ENCODE data around the gene ATF6. TPM values are rescaled to one million over a fixed set of nuclear protein-coding genes. Genes with fewer than 3 reads are reported as not detected.

The ATF6 gene
- total RNA-seq, 2 experiments from 2014 or later, result 10.2 to 13.9 TPM

GRCh38 chr1:161944381-161944780, 178.3 kb downstream of the ATF6 start:
- no peak overlapping the region for H2AFZ ChIP-seq (ENCODE audit: low read length)
- no TSS peak for BruUV-seq (replicated peaks)
- H4K20me1 ChIP-seq (ENCODE audit: insufficient read depth, low read length), result no peaks in the 10 kb centered on the region
- DNase-seq (ENCODE audit: low spot score), result no peak
- H3K4me2 ChIP-seq (ENCODE audit: low read length), result no peak overlapping the region
- ChIA-PET CTCF (ENCODE audit: unreplicated experiment) (no interaction called here), POLR2A (interaction anchor here (1.0 kb wide), 1 partner anchor 17 kb away, joined by 3 read pairs; no protein-coding TSS in a partner anchor)
- TF ChIP-seq CTCF (conservative IDR thresholded peaks at IDR 0.05; ENCODE audit: low read length) (no peak), EZH2phosphoT487 (IDR thresholded peaks at IDR 0.05; ENCODE audit: borderline replicate concordance, low read depth, low read length) (no peak)
- H3K9me3 ChIP-seq (ENCODE audit: low read length), result no peaks in the 10 kb centered on the region
- intact Hi-C loops (cut with micrococcal nuclease; ENCODE audit: unreplicated experiment), result no loop called here
- H3K4me1 ChIP-seq (ENCODE audit: insufficient read depth, low read length, poor library complexity, severe bottlenecking), result no peaks in the 10 kb centered on the region
- no peaks in the 10 kb centered on the region for H3K36me3 ChIP-seq (ENCODE audit: insufficient read depth, low read length)
- H3K4me3 ChIP-seq (ENCODE audit: low read depth, low read length, poor library complexity, severe bottlenecking), result no peak overlapping the region
- no peak overlapping the region for H3K27ac ChIP-seq (ENCODE audit: low read depth, low read length, poor library complexity, severe bottlenecking)
- no peaks in the 10 kb centered on the region for H3K79me2 ChIP-seq (ENCODE audit: insufficient read depth, low read depth, low read length)
- H3K9me2 ChIP-seq (ENCODE audit: insufficient read depth, low read length), result no peaks in the 10 kb centered on the region

DNA sequence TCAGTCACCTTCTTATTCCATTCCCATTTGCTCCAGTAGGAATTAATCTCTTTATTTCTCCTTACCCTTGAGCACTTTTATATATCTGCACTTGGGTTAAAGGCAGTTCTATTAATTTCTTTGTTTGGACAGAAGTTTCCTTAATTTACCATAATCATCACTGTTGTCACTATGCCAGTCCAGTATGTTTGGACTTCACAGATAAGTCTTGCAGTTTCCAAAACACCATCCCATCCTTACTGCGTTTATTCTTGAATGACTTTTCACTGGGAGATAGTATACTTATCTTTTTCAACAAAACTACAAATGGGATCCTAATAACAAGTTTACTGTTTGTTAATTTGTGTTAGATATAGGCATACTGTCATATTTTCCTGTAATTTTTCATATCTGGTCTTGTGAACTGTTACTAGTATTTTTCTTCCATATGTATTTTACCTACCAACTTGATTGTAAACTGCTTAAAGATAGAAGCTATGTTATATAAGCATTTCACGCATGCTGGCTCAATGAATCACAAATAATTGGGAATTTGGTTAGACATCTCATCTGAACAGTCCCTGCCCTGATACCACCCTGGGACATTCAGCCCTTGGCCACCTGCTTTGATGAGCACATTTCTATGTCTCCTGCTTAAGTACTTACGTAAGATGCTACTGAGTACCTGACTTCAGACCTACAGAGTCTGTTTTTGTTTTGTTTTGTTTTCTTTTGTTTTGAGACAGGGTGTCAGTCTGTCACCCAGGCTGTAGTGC, 179.4 kb downstream of the ATF6 start:
- Histone ChIP-seq H3K9me2 (ENCODE audit: insufficient read depth, low read length) (no peaks in the 10 kb centered on the region), H4K20me1 (ENCODE audit: insufficient read depth, low read length) (no peaks in the 10 kb centered on the region), H3K9me3 (ENCODE audit: low read length) (no peaks in the 10 kb centered on the region), H3K4me1 (ENCODE audit: insufficient read depth, low read length, poor library complexity, severe bottlenecking) (no peaks in the 10 kb centered on the region), H2AFZ (ENCODE audit: low read length) (no peak overlapping the region), H3K36me3 (ENCODE audit: insufficient read depth, low read length) (no peaks in the 10 kb centered on the region), H3K27ac (ENCODE audit: low read depth, low read length, poor library complexity, severe bottlenecking) (no peak overlapping the region), H3K4me3 (ENCODE audit: low read depth, low read length, poor library complexity, severe bottlenecking) (no peak overlapping the region), H3K4me2 (ENCODE audit: low read length) (no peak overlapping the region), H3K79me2 (ENCODE audit: insufficient read depth, low read depth, low read length) (no peaks in the 10 kb centered on the region)
- intact Hi-C loops (cut with micrococcal nuclease; ENCODE audit: unreplicated experiment), result no loop called here
- POLR2A ChIA-PET, result interaction anchor here (1.0 to 1.2 kb wide), 3 partner anchors 10 to 18 kb away, joined by 3 to 4 read pairs (median 3); no protein-coding TSS in a partner anchor
- DNase-seq (ENCODE audit: low spot score), result no peak
- BruUV-seq (replicated peaks), result no TSS peak
- CTCF ChIA-PET (ENCODE audit: unreplicated experiment), result no interaction called here
- no peak for TF ChIP-seq EZH2phosphoT487 (IDR thresholded peaks at IDR 0.05; ENCODE audit: borderline replicate concordance, low read depth, low read length)
- TF ChIP-seq CTCF (conservative IDR thresholded peaks at IDR 0.05; ENCODE audit: low read length), result no peak
